ENCODE data around the gene GLRX.
"Not testable (repeated sequence)": the region's sequence is repeated elsewhere in the genome, so short reads cannot be mapped to it uniquely, and the experiment has no call there.

The GLRX gene

DNA sequence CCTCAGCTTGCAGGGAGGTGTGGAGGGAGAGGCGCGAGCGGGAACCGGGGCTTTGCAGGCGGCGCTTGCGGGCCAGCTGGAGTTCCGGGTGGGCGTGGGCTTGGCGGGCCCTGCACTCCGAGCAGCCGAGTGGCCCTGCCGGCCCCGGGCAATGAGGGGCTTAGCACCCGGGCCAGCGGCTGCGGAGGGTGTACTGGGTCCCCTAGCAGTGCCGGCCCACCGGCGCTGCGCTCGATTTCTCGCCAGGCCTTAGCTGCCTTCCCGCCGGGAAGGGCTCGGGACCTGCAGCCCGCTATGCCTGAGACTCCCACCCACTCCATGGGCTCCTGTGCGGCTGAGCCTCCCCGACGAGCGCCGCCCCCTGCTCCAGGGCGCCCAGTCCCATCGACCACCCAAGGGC is 28.6 kb upstream of the GLRX start:
- not testable (repeated sequence) for FAIRE-seq

DNA sequence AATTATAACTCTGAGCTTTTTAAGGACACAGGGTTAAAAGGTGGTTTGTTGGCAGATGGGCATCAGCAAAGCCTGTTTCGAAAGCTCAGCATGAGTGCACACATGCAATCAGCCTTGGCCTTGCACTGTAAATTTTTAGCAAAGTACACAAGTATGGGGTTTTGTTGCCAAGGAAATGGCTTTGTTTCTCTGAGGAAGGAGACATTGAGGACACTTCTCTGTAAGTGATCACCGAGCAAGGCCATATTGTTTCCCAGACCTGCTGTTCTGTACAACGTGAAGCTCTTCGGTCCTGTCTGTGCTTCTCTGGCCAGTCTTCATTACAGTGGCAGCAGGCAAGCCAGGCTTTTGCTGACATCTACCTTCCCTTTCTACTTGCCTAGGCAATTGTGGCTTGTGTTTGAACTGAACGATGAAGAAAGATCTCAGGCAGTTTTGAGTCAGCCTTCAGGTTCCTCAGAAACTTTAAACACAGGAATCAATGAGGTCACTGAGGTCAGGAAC is 27.9 kb upstream of the GLRX start:
- no peak for FAIRE-seq

DNA sequence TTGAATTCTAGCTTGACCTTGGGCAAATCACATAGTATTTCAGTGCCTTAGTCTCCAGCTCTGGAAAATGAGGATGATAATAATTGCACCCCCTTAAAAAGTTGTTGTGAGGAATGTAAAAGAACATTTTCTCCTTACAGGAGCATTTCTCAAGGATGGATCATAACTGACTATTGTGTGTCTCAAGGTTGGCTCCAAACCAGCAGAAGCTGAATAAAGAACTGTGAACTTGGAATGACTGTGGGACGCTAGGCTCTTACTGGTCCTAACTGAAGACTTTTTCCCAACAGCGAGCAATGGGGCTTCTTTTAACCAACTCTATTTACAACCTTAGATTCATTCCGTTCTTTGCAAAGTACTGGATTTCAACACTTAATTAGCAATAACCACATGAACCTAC is 26.2 kb upstream of the GLRX start:
- no peak for FAIRE-seq

DNA sequence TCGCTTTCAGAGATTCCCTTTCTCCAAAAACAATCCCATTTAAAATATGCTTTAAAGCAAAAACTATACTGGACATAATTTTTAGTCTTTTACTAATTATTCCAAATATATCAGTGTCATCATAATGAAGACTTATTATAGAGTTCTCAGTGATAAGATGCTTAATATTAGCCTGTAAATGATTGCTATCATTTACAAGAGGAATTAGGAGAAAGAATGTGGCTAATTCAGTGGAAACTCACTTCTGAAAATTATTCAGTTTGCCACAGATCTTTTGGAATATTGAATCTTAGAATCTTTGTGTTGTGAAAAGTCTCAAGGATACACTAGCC is 24.7 kb upstream of the GLRX start:
- FAIRE-seq = no peak

DNA sequence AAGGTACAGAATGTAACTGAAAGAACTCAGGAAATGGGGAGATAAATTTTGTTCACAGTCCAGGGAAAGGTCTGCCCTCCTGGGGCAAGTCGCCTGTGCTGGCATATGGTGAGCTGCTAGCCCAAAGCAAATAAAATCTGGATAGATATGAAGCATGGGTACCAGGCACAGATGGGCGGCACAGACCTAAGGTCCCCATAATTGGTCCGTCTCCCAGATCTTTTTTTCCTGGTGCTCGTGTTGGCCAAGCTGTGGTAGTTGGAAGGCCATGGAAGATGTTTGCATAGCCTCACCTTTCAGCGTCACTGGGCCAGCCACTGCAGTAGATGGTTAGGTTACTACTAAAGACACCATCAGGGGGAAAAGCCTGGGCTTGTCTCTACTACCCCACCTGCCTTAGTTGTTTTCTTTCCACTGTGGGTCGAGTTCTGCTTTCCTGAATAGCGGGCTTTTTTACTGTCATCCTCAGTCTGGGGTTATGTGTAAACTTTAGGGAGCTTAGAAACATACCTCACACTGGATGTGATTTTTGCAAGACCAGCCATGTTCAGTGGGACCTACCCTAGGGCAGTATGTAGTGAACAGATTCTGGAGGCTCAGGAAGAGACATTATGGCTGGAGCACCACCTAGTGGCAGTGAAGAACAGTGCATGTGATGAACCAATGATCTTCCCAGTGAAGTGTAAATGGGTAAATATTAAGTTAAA is 24.2 kb upstream of the GLRX start:
- no peak for FAIRE-seq

DNA sequence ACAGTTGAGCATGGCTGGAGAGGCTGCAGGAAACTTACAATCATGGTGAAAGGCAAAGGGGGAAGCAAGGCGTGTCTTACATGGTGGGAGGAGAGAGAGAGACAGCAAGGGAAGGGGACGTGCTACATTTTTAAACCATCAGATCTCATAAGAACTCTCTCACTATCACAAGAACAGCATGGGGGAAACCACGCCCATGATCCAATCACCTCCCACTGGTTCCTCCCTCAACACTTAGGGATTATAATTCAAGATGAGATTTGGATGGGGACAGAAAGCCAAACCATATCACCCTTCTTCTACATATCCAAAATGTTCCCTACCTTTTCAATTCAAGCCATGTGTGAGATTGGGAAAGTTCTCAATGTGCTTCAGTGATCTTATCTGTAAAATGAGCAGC is 22.9 kb upstream of the GLRX start:
- no peak for FAIRE-seq

DNA sequence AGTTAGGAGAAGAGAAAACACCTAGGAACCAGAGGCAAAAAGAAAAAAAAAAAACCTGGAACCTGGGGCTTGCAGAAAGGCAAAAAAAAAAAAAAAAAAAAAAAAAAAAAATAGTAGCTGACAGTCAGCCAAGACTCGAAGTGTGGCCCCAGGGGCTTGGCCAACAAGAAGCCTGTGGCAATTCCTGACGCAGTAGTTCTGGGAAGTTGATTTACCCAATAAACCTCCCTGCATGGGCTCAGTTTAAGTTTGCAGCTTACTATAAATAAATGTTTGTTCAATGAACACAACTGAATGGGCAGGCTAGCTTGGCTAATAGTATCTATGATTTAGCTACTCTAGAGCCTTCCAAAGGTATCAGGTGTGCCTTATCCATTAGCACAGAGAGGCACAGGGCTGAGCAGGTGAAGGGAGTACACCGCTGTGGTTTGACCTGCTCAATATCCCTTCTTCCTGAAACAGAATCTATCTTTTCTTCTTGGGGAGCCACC is 21.3 kb upstream of the GLRX start:
- no peak for FAIRE-seq

DNA sequence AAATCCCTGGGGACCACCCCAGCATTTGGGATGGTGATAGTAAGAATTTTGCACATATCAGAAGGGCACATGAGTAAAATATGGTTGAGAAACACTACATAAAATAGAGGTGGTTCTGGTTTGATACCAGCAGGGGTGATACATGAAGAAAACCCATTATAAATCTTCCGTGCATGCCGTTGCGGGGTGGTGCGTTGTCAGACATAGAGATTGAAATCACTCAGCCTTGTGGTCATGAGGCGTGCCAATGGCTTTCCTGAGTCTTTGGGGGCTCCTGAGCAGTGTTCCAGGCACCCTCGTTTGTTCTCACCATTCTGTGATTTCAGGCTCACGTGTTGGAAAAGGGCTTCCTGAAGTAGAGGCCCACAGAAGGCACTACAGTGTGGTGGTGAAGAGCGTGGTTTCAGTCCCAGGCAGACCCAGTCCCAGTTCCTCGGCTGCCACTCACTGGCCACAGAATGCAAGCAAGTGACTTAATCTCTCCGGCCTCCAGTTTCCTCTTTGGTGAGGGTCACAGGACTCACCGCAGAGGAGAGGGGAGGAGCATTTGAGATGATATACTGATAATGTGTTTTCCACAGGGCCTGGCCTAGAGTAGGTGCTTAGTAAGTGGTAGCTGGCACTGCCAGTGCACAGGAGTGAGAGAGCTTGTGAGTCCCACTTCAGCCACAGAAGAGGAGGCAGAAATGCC is 20.5 kb upstream of the GLRX start:
- no peak for FAIRE-seq

DNA sequence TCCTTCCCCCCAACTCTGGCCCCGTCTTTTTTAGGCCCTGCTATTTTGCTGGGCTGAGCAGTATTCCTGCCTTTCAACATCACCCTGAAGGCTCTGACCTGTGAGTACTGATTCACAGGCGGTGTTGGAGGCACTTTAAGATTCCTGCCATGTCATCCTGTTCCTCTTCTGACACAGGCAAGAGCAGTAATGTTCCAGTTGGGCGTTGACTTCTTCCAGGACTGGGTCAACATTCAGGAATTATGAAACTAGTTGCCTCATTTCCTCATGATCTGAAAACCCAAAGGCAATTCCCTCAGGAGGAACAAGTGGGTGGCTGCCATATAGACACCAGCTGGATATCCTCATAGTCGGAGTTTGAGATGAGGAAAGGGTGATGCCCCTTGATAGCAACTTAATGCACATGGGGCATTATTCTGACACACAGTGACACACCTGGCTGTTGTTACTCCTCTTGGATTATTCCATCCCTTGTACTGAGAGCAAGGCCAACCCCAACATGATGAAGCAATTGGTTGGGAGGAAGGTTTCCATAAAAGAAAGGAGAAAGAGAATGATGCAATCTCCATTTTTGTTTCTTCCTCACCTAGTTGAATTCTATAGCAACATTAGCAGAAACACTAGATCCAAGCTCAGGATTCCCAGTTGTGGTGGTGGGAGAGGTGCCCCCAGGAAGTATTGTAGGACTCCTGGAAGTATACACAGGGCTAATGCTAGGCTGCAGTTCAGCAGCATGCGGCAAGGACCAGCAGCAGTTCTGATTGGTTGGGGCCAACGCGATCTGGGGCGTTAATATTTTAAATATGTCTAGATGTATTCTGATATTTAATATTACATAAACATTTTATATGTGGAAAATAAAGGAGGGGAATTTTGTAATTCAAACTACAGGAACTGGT is 19.6 kb upstream of the GLRX start:
- no peak for FAIRE-seq

DNA sequence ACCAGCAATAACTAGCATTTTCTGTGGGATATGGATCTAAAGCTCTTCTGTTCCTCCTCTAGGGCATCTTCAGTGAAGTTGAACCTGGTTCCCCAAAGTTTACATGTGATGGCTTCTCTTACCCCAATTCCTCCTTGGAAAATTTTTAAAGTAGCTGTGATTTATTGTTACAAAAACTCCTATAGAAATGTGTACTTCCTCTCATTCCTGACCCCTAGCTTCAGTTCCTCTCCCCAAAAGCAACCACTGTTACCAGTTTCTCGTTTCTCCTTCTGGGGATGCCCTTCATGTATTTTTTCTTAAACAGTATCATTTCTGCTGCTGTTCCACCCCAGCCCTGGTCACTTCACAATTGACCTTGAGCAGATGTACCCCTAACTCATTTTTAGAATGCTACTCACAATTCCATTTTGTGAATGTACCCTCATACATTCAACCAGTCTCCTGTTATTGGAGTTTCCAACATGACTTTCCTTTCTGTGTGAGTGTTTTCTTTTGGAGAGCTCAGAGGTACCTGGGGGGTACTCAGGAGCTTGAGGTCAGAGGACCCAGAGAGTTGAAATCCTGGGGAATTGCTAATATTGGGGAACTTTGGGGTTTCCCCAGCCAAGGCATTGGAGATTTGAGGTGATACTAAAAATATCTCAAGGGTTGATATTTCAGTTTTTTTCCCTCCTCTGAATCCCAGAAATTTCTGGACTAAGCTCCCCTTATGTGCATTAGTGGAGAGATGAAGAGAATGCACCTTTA is 18.6 kb upstream of the GLRX start:
- no peak for FAIRE-seq

DNA sequence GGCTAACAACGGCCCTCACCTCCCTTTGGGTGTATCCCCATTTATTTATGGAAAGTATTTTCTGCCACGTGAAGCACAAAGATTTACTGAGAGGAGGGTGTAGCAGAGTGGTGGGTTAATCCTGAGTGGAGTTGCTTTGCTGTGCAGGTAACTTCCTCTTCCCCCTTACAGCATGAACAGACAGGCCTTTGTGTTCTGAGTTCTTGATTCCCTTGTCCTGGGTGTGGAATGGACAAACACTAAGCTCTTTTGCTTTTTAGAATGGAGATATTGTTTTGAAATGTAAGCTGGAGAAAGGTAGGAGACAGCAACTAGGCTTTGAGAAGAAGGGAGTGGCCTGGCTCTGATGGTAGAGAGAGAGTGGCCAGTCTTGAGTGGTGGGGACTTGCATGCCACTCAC is 17.1 kb upstream of the GLRX start:
- FAIRE-seq = no peak

DNA sequence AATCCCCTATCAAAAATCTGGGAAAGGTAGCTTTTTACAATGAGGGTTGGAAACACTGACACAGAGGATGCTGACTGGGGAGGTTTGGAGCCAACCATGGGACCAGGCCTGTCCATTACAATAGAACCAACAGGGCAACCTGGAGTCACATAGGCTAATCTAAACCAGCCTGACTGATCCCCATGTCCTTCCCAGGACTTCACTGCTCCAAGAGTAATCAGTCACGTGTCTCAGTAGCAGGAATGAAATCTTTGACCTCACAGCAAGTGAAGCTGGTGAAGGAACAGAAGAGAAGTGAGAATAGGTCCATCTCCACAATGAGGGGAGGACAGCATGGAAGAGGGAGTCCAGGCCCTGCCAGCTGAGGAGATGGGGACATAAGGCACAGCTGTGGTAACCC is 16.0 kb upstream of the GLRX start:
- FAIRE-seq = no peak

DNA sequence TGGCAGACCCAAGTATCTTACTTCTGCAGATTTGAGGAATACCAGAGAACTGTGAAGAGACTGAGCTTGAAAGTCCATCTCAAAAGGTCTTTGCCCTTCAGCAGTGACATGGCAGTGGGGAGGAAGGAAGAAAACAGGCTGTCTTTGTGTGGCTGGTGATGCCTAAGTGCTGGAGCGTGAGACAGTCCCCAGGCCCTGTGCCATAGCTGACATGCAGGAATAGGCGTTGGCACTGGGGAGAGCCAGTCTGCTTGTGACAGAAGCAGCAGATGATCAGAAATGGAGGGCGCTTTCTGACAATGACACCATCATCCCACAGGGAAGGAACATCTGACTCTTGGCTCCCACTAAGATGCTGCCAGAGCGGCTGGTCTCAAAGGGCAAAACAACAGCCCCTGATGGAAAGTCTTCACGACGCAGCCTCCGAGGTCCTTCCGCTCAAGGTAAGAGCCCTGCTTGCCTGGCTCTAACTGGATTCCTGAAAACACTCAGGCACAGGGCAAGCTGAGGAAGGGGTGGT is 15.5 kb upstream of the GLRX start:
- no peak for FAIRE-seq

DNA sequence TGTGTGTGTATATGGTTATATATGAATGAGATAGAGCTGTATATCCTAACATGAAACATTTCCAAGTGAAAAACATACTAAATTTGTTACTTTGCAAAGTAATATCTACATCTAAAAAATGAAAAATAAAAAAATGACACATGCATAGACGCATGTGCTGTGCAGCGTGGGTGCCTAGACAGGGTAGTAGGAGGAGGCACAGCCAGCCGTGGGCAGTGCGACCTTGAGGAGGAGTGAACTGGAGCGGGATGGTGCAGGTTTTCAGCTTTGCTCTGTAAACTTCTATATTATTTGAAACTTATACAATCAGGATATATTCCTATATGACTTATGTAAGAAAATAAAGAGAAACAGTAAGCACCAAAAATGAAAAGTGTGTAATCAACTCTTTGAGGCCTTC is 15.0 kb upstream of the GLRX start:
- FAIRE-seq = no peak

DNA sequence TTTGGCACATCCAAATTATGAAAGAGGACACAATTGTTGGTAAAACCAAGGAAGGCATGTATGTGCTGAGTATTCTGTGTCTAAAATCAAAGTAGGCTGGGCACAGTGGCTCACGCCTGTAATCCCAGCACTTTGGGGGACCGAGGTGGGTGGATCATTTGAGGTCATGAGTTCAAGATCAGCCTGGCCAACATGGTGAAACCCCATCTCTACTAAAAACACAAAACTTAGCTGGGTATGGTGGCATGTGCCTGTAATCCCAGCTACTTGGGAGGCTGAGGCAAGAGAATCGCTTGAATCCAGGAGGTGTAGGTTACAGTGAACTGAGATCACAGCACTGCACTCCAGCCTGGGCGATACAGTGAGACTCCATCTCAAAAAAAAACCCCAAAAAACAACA is 14.4 kb upstream of the GLRX start:
- not testable (repeated sequence) for FAIRE-seq

DNA sequence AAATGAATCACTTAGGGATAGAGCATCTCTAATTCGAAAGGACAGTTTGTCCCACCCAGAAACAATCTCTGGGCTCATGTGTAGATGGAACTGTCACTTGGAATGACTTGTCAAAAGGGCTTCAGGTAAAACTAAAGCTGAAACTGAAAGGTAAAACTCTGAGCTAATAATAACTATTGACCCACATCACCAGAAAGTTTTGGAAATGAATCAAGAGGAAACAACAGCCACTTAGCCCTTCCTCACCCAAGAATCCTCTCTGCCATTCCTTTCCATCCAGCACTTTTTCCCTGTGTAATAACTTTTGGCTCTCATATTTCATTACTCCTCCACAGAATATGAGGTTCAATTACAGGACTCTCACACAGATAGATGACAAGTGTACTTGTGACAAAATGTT is 14.0 kb upstream of the GLRX start:
- FAIRE-seq = no peak

DNA sequence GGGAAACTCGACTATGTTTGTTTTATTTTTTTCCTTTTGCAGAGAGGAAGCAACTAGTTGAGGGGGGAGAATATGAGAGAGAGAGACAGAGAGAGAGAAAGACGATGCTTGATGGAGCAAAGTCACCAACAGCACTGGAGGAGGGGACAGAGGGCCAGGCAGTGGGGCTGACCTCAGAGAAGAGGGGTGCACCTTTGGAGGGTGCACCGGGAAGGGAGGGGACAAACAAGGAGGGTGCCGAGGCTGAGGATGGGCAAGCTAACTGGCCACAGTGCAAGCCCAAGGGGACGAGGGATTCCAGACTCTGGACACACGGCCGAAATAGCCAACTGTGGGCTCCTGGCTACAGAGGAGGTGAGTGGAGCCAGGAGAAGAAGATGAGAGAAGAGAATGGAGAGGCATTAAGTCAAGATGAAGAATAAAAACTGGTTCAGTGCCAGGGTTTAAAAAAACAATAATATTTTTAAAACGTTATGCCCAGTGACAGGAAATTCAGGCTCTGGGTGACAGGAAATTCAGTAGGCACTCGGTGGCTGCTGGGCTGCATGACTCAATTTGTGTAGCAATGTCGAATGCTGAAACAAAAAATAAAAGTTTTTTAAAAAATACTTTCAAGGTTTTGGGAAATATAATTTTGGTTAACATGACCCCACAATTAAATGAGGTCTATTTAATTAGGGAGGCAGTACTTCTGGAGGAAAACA is 13.3 kb upstream of the GLRX start:
- FAIRE-seq = no peak

DNA sequence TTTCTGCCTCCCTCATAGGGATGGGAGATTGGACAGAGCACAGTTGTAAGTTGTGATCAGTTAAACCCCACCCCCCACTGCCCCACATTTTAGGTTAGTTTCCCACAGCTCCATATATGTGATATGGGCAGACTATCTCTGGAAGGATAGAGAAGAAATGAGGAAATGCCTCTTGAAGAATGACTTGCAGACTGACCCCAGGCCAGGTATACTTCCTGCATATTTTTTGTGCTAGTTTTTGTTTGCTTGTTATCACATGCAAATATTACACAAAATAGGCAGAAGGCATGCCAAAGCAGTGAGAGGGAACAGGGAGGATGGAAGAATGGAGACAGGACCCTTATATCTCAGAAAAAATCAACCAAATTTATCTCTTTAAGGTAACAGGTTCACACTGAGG is 10.1 kb upstream of the GLRX start:
- no peak for FAIRE-seq

DNA sequence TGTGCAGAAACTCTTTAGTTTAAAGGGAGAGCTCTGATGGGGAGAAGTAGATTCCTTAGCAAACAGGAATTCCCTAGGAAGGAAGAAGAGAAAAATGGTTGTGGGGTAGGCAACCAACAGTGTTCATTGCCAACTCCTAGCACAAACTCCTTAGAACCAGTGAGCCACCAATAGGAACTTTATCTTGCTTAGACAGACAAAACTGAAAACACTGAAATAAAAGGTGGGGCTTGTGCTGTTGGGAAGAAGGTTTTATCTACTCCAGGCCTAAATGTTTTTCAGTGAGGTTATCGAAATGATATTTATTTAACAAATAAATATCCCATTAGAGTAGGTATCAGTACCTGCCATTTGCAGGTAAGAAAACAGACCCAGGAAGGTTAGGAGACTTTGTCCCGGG is 7.7 kb upstream of the GLRX start:
- FAIRE-seq = no peak

DNA sequence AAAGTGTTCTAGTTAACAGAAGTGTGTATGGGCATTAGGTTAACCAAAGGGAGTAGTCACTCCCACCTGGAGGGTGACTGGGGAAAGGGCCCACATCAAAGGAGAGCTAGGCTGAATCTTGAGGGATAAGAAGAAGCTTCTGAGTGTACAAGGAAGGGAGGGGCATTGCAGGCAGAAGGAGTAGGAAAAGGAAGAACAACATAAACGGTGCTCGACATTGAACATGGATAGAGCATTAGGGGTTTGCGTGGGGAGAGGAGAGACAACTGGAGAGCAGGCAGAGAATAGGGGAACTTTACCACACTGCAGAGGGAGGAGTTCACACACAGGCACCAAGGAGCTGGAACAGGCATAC is 5.3 kb upstream of the GLRX start:
- no peak for FAIRE-seq

DNA sequence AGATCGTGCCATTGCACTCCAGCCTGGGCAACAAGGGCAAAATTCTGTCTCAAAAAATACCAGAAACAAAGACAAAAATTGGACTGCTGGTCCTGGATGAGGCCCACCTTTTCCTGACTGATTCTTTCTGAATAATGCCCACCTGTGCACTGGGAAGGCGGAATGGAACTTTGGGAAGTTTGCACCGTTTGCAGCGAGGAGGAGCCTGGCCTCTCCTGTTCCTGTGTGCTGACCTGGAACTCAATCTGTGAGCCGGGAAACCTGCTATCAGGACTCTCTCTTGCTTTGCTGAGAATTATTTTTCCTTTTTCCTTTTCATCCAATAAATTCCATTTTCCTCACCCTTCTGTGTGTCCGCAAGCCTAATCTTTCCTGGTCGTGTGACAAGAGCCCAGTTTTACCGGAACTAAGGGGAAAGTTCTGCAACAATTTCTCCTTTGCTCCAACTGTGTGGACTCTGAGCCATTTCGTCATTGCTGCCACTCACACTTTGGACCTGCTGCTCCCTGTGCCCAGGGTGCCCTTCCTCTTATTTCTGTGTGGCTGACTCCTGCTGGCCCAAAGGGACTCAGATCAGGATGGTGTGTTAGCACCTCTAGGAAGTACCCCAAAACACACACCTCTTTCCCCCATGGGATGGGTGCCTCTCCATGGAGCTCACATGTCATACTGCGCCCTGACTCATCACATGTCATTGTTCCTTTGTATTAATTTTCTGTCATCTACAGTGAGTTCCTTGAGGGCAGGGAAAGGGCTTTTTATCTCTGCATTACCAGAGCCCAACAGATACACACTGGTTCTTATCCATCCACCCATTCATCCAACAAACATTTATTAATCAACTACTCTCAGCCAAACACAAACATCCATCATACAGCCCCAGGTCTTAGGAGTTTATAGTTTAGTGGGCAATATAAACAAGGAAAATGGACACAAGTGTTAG is 4.7 kb upstream of the GLRX start:
- no peak for FAIRE-seq

Data from G401.6 (cell line).